ENCODE data around the gene SLC25A15. TPM values are rescaled to one million over a fixed set of nuclear protein-coding genes. Genes with fewer than 3 reads are reported as not detected.

Gene SLC25A15
- total and polyA plus RNA-seq, 2 donors (not counting 1 experiment from before 2014, with no cell fraction given), result 2.4 to 3.8 TPM

DNA sequence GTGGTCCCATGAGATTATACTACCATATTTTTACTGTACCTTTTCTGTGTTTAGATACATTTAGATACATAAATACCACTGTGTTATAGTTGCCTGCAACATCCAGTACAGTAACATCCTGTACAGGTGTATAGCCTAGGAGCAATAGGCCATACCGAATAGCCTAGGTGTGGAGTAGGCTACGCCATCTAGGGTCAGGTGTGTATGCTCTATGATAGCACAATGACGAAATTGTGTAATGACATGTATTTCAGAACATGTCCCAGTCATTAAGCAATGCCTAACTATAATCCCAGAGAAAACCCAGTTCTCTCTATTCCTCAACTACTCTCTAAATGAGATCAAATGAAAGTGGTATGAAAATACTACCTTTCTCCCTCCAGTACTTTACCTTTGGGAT lies 3.9 kb downstream of the SLC25A15 start:
- Mint-ChIP-seq H3K27ac (no peak overlapping the region), H3K4me3 (no peak overlapping the region), H3K27me3 (no peaks in the 10 kb centered on the region), H3K4me1 (peaks cover 10% of the 10 kb centered on the region), H3K9me3 (ENCODE audit: insufficient read depth) (no peaks in the 10 kb centered on the region)
- H3K36me3 ChIP-seq (replicated peaks in 1 of 2; ENCODE audit: control extremely low read depth in 1 of 2, control insufficient read depth in 1 of 2, extremely low read depth in 1 of 2, insufficient read depth in 2 of 2, low read length in 1 of 2), result peaks cover 0 to 3% of the 10 kb centered on the region in 2 experiments
- TF ChIP-seq, protein P1, sequence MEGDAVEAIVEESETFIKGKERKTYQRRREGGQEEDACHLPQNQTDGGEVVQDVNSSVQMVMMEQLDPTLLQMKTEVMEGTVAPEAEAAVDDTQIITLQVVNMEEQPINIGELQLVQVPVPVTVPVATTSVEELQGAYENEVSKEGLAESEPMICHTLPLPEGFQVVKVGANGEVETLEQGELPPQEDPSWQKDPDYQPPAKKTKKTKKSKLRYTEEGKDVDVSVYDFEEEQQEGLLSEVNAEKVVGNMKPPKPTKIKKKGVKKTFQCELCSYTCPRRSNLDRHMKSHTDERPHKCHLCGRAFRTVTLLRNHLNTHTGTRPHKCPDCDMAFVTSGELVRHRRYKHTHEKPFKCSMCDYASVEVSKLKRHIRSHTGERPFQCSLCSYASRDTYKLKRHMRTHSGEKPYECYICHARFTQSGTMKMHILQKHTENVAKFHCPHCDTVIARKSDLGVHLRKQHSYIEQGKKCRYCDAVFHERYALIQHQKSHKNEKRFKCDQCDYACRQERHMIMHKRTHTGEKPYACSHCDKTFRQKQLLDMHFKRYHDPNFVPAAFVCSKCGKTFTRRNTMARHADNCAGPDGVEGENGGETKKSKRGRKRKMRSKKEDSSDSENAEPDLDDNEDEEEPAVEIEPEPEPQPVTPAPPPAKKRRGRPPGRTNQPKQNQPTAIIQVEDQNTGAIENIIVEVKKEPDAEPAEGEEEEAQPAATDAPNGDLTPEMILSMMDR (IDR thresholded peaks at IDR 0.05), result no peak
- TF ChIP-seq EZH2 (IDR thresholded peaks at IDR 0.05; ENCODE audit: borderline replicate concordance, insufficient read depth, low read depth, low read length, poor library complexity, severe bottlenecking), result no peak
- H3K79me2 ChIP-seq (ENCODE audit: control insufficient read depth, insufficient read depth, low read length), result no peaks in the 10 kb centered on the region
- no peak overlapping the region for H3K9ac ChIP-seq (ENCODE audit: low read length)
- H3K9me3 ChIP-seq (ENCODE audit: control extremely low read depth in 1 of 3, control insufficient read depth in 2 of 3, insufficient read depth in 1 of 3, low read length in 2 of 3), result no peaks in the 10 kb centered on the region
- H3K27me3 ChIP-seq (replicated peaks in 1 of 4; ENCODE audit: control extremely low read depth in 1 of 4, control insufficient read depth in 3 of 4, insufficient read depth in 4 of 4, low read length in 3 of 4), result no peaks in the 10 kb centered on the region
- DNase-seq (no peak), ATAC-seq (ENCODE audit: low read depth) (no peak)
- intact Hi-C loops (cut with micrococcal nuclease), result no loop called here
- no peak overlapping the region for H3K4me3 ChIP-seq (ENCODE audit: control extremely low read depth in 1 of 5, extremely low read depth in 1 of 5, insufficient read depth in 1 of 5, low read depth in 2 of 5, low read length in 4 of 5)
- H2AFZ ChIP-seq (ENCODE audit: insufficient read depth, low read depth, low read length, poor library complexity, severe bottlenecking), result no peak overlapping the region
- ChIA-PET CTCF (no interaction called here), POLR2A (no interaction called here)
- WGBS (ENCODE audit: insufficient coverage), result no CpG with 5 or more reads among the region's 3 CpGs
- no peak overlapping the region for H3K4me2 ChIP-seq (replicated peaks; ENCODE audit: low read depth, low read length, poor library complexity, severe bottlenecking)
- no peak overlapping the region for H3K27ac ChIP-seq (ENCODE audit: low read length in 2 of 2)
- H3K4me1 ChIP-seq (ENCODE audit: control insufficient read depth in 2 of 2, insufficient read depth in 2 of 2, low read length in 2 of 2), result peaks cover 9 to 12% of the 10 kb centered on the region in 2 donors
- no peaks in the 10 kb centered on the region for H4K20me1 ChIP-seq (ENCODE audit: control insufficient read depth, insufficient read depth, low read length, poor library complexity, severe bottlenecking)

DNA sequence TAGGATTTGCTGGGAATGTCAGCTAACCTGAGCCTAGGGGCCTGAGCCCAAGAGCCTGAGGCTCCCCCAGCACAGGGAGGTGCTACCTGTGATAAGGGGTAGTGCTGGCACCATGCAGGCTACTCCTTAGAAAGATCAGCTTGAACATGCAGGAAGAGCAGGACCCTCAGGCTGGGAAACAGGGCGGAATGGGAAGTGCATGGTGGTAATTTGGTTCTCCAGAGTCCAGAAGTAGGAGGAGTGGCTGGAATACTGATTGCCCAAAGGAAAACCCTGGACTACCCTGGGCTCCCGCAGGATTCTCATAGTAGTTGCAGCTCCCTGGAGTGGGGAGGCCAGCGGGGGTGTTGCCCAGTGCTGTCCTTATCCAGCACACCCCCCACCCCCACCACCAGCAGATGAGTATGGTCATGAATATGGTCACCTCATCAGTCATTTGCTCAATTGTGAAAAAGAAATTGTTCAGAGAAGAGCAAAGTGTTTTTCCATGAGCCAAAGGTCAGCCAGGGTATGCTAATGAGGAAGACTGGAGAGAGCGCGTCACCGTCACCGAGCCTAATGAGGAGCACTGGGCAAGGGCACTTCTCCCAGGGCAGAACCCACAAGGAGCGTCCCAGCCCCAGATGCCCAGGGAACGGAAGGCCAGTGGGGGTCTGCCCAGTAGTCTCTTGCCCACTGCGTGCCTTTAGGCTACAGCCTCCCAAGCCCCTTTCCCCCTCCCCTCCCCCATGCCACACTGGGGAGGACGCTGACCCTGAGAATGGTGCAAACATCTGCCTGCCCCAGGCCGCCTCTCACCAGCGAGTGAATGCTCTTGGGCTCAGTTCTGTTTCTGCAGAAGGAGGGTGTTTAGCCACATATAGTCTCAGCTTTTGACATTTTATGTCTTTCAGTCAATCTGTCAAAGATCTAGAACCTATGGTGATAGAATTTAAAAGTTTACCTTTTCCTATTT lies 5.3 kb downstream of the SLC25A15 start:
- Mint-ChIP-seq H3K4me1 (peaks cover 7% of the 10 kb centered on the region), H3K4me3 (no peak overlapping the region), H3K27ac (no peak overlapping the region), H3K9me3 (ENCODE audit: insufficient read depth) (no peaks in the 10 kb centered on the region), H3K27me3 (no peaks in the 10 kb centered on the region)
- no peak overlapping the region for H3K27ac ChIP-seq (ENCODE audit: low read length in 2 of 2)
- peaks cover 4% of the 10 kb centered on the region in 2 donors for H3K4me1 ChIP-seq (ENCODE audit: control insufficient read depth in 2 of 2, insufficient read depth in 2 of 2, low read length in 2 of 2)
- no peak for DNase-seq
- H3K9ac ChIP-seq (ENCODE audit: low read length), result no peak overlapping the region
- ChIA-PET CTCF (interaction anchor here (0.7 to 1.2 kb wide), 2 partner anchors 17 to 859 kb away, joined by 3 read pairs; no protein-coding TSS in a partner anchor), POLR2A (no interaction called here)
- H3K27me3 ChIP-seq (replicated peaks in 1 of 4; ENCODE audit: control extremely low read depth in 1 of 4, control insufficient read depth in 3 of 4, insufficient read depth in 4 of 4, low read length in 3 of 4), result no peaks in the 10 kb centered on the region
- no peaks in the 10 kb centered on the region for H4K20me1 ChIP-seq (ENCODE audit: control insufficient read depth, insufficient read depth, low read length, poor library complexity, severe bottlenecking)
- H3K79me2 ChIP-seq (ENCODE audit: control insufficient read depth, insufficient read depth, low read length), result no peaks in the 10 kb centered on the region
- intact Hi-C loops (cut with micrococcal nuclease), result no loop called here
- H3K36me3 ChIP-seq (replicated peaks in 1 of 2; ENCODE audit: control extremely low read depth in 1 of 2, control insufficient read depth in 1 of 2, extremely low read depth in 1 of 2, insufficient read depth in 2 of 2, low read length in 1 of 2), result peaks cover 0 to 3% of the 10 kb centered on the region in 2 experiments
- no peak overlapping the region for H3K4me2 ChIP-seq (replicated peaks; ENCODE audit: low read depth, low read length, poor library complexity, severe bottlenecking)
- H3K4me3 ChIP-seq (ENCODE audit: control extremely low read depth in 1 of 5, extremely low read depth in 1 of 5, insufficient read depth in 1 of 5, low read depth in 2 of 5, low read length in 4 of 5), result no peak overlapping the region
- TF ChIP-seq EZH2 (IDR thresholded peaks at IDR 0.05; ENCODE audit: borderline replicate concordance, insufficient read depth, low read depth, low read length, poor library complexity, severe bottlenecking), result no peak
- TF ChIP-seq, protein P1 (IDR thresholded peaks at IDR 0.05), result no peak
- ATAC-seq (ENCODE audit: low read depth), result no peak
- no peaks in the 10 kb centered on the region for H3K9me3 ChIP-seq (ENCODE audit: control extremely low read depth in 1 of 3, control insufficient read depth in 2 of 3, insufficient read depth in 1 of 3, low read length in 2 of 3)
- 98% methylated on average over 8 of the region's 13 CpGs for WGBS (ENCODE audit: insufficient coverage)
- H2AFZ ChIP-seq (ENCODE audit: insufficient read depth, low read depth, low read length, poor library complexity, severe bottlenecking), result no peak overlapping the region
